ENCODE measurements around the gene TLN1. TPM values are rescaled to one million over a fixed set of nuclear protein-coding genes. Genes with fewer than 3 reads are reported as not detected.

TLN1 gene
- total RNA-seq, 4 donors from 2014 or later, result 101 to 176 (median 155) TPM

DNA sequence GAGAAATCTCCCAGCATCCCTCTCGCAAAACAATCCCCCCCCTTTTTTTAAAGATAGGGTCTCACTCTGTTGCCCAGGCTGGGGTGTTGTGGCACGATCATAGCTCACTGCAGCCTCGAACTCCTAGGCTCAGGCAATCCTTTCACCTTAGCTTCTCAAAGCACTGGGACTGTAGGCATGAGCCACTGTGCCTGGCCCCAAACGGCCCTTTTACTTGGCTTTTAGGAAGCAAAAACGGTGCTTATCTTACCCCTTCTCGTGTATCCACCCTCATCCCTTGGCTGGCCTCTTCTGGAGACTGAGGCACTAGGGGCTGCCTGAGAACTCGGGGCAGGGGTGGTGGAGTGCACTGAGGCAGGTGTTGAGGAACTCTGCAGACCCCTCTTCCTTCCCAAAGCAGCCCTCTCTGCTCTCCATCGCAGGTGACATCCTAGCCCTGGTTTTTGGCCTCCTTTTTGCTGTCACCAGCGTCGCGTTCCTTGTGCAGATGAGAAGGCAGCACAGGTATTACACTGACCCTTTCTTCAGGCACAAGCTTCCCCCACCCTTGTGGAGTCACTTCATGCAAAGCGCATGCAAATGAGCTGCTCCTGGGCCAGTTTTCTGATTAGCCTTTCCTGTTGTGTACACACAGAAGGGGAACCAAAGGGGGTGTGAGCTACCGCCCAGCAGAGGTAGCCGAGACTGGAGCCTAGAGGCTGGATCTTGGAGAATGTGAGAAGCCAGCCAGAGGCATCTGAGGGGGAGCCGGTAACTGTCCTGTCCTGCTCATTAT lies 51.5 kb downstream of the TLN1 start:
- H3K4me3 ChIP-seq (ENCODE audit: low read depth, poor library complexity, severe bottlenecking), result no peak overlapping the region
- WGBS, 2 donors, result 63 to 71% methylated on average over 15 of the region's 15 CpGs
- intact Hi-C loops (cut with DNase I; ENCODE audit: low total_unique reads), result loop anchor here (1.0 kb wide), 1 partner anchor 33 kb away; no protein-coding TSS in a partner anchor
- no peak for TF ChIP-seq POLR2A (IDR thresholded peaks at IDR 0.05)
- TF ChIP-seq, protein P1, sequence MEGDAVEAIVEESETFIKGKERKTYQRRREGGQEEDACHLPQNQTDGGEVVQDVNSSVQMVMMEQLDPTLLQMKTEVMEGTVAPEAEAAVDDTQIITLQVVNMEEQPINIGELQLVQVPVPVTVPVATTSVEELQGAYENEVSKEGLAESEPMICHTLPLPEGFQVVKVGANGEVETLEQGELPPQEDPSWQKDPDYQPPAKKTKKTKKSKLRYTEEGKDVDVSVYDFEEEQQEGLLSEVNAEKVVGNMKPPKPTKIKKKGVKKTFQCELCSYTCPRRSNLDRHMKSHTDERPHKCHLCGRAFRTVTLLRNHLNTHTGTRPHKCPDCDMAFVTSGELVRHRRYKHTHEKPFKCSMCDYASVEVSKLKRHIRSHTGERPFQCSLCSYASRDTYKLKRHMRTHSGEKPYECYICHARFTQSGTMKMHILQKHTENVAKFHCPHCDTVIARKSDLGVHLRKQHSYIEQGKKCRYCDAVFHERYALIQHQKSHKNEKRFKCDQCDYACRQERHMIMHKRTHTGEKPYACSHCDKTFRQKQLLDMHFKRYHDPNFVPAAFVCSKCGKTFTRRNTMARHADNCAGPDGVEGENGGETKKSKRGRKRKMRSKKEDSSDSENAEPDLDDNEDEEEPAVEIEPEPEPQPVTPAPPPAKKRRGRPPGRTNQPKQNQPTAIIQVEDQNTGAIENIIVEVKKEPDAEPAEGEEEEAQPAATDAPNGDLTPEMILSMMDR (IDR thresholded peaks at IDR 0.05), result no peak
- no peak for DNase-seq (ENCODE audit: low spot score in 2 of 2)

- no peak for TF ChIP-seq POLR2A (IDR thresholded peaks at IDR 0.05)
- TF ChIP-seq, protein P1 (IDR thresholded peaks at IDR 0.05), result no peak
- intact Hi-C loops (cut with DNase I; ENCODE audit: low total_unique reads), result loop anchor here (1.0 to 10.0 kb wide), 2 partner anchors 33 to 45 kb away; no protein-coding TSS in a partner anchor
- DNase-seq (ENCODE audit: low spot score in 2 of 2), result no peak
- WGBS, 2 donors, result 83 to 90% methylated on average over 8 of the region's 8 CpGs
- H3K4me3 ChIP-seq (ENCODE audit: low read depth, poor library complexity, severe bottlenecking), result no peak overlapping the region
Measured at GRCh38 chr9:35679766-35680330, 52.1 kb downstream of the TLN1 start.

- no peak overlapping the region for H3K4me3 ChIP-seq (ENCODE audit: low read depth, poor library complexity, severe bottlenecking)
- intact Hi-C loops (cut with DNase I; ENCODE audit: low total_unique reads), result loop anchor here (10.0 kb wide), 1 partner anchor 46 kb away; no protein-coding TSS in a partner anchor
- TF ChIP-seq, protein P1 (IDR thresholded peaks at IDR 0.05), result no peak
- TF ChIP-seq POLR2A (IDR thresholded peaks at IDR 0.05), result no peak
- 84 to 91% methylated on average over 5 of the region's 5 CpGs for WGBS, 2 donors
- DNase-seq (ENCODE audit: low spot score in 2 of 2), result no peak
Measured at GRCh38 chr9:35679091-35679490, 52.9 kb downstream of the TLN1 start.

DNA sequence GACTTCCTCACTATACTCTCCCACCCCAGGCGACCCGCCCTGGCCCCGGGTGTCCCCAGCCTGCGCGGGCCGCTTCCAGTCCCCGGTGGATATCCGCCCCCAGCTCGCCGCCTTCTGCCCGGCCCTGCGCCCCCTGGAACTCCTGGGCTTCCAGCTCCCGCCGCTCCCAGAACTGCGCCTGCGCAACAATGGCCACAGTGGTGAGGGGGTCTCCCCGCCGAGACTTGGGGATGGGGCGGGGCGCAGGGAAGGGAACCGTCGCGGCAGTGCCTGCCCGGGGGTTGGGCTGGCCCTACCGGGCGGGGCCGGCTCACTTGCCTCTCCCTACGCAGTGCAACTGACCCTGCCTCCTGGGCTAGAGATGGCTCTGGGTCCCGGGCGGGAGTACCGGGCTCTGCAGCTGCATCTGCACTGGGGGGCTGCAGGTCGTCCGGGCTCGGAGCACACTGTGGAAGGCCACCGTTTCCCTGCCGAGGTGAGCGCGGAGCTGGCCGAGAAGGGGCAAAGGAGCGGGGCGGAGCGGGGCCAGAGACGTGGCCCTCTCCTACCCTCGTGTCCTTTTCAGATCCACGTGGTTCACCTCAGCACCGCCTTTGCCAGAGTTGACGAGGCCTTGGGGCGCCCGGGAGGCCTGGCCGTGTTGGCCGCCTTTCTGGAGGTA lies 56.1 kb downstream of the TLN1 start:
- intact Hi-C loops (cut with DNase I; ENCODE audit: low total_unique reads), result loop anchor here (10.0 kb wide), 1 partner anchor 49 kb away; no protein-coding TSS in a partner anchor
- H3K4me3 ChIP-seq (ENCODE audit: low read depth, poor library complexity, severe bottlenecking), result peak overlapping the region; percentile 1
- TF ChIP-seq, protein P1 (IDR thresholded peaks at IDR 0.05), result no peak
- TF ChIP-seq POLR2A (IDR thresholded peaks at IDR 0.05), result no peak
- no peak for DNase-seq (ENCODE audit: low spot score in 2 of 2)
- WGBS, 2 donors, result 18 to 21% methylated on average over 34 to 50 of the region's 51 CpGs

- intact Hi-C loops (cut with DNase I; ENCODE audit: low total_unique reads), result loop anchor here (10.0 kb wide), 1 partner anchor 50 kb away; no protein-coding TSS in a partner anchor
- no peak overlapping the region for H3K4me3 ChIP-seq (ENCODE audit: low read depth, poor library complexity, severe bottlenecking)
- no peak for DNase-seq (ENCODE audit: low spot score in 2 of 2)
- 25 to 45% methylated on average over 5 to 13 of the region's 13 CpGs for WGBS, 2 donors
- no peak for TF ChIP-seq POLR2A (IDR thresholded peaks at IDR 0.05)
- TF ChIP-seq, protein P1 (IDR thresholded peaks at IDR 0.05), result no peak
Measured at GRCh38 chr9:35675204-35675603, 56.8 kb downstream of the TLN1 start.
